HG02798 (cell line): Measurements from ENCODE around the gene WRNIP1.

Experiments
- ATAC-seq: cut with Tn5 transposase; IDR thresholded peaks from one replicate; pipeline ENCODE4 v1.9.1; 2021; ENCODE audit warnings: mild to moderate bottlenecking; ENCODE audit not compliant: unreplicated experiment, poor library complexity

The WRNIP1 gene

GRCh38 chr6:2739335-2739734, 25.9 kb upstream of the WRNIP1 start:
- ATAC-seq: no peak

- no peak for ATAC-seq
These were observed 24.6 kb upstream of the WRNIP1 start for GRCh38 chr6:2740581-2740980.

GRCh38 chr6:2741756-2742155, 23.4 kb upstream of the WRNIP1 start:
- ATAC-seq: no peak

- ATAC-seq: no peak
These were observed 21.6 kb upstream of the WRNIP1 start for GRCh38 chr6:2743280-2744208.

- ATAC-seq: no peak
These were observed 20.9 kb upstream of the WRNIP1 start for GRCh38 chr6:2744209-2744771.

- ATAC-seq: no peak
These were observed 20.4 kb upstream of the WRNIP1 start for GRCh38 chr6:2744778-2745177.

GRCh38 chr6:2745246-2745645, 19.9 kb upstream of the WRNIP1 start:
- ATAC-seq: no peak

- ATAC-seq: no peak
These were observed 18.6 kb upstream of the WRNIP1 start for GRCh38 chr6:2746557-2747061.

GRCh38 chr6:2748183-2748582, 17.0 kb upstream of the WRNIP1 start:
- no peak for ATAC-seq

- no peak for ATAC-seq
These were observed 15.1 kb upstream of the WRNIP1 start for GRCh38 chr6:2749969-2750600.

- ATAC-seq: no peak
These were observed 14.4 kb upstream of the WRNIP1 start, which contains the start of gene MYLK4 for GRCh38 chr6:2750832-2751231. TSS of gene MYLK4 (minus strand) at chr6:2750922. CDS start at chr6:2749294, 1,628 bp downstream.

- ATAC-seq: no peak
These were observed 13.3 kb upstream of the WRNIP1 start for GRCh38 chr6:2751871-2752270.

GRCh38 chr6:2752477-2753109, 12.6 kb upstream of the WRNIP1 start:
- ATAC-seq: no peak

GRCh38 chr6:2753110-2753489, 12.1 kb upstream of the WRNIP1 start:
- ATAC-seq: no peak

GRCh38 chr6:2753743-2754142, 11.4 kb upstream of the WRNIP1 start:
- no peak for ATAC-seq

GRCh38 chr6:2754393-2754792, 10.8 kb upstream of the WRNIP1 start:
- ATAC-seq: no peak

- no peak for ATAC-seq
These were observed 10.3 kb upstream of the WRNIP1 start for GRCh38 chr6:2754911-2755310.

- ATAC-seq: no peak
These were observed 9.7 kb upstream of the WRNIP1 start for GRCh38 chr6:2755456-2755855.

- no peak for ATAC-seq
These were observed 9.0 kb upstream of the WRNIP1 start for GRCh38 chr6:2756241-2756640.

GRCh38 chr6:2756687-2757224, 8.4 kb upstream of the WRNIP1 start:
- no peak for ATAC-seq
